Measurements from ENCODE around the gene HMGN4.

Gene HMGN4

DNA sequence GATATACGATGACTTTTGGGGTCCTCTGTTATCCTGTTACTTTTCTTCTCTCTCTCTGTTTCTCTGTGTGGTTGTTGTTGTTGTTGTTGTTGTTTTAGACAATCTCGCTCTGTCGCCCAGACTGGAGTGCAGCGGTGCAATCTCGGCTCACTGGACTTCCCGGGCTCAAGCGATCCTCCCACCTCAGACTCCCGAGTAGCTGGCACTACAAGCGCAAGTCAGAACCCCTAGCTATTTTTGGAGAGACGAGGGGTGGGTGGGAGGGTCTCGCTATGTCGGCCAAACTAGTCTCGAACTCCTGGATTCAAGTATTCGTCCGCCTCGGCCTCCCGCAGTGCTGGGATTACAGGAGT lies 39.5 kb downstream of the HMGN4 start:
- no peak for DNase-seq (ENCODE audit: low read depth in 3 of 3)

DNA sequence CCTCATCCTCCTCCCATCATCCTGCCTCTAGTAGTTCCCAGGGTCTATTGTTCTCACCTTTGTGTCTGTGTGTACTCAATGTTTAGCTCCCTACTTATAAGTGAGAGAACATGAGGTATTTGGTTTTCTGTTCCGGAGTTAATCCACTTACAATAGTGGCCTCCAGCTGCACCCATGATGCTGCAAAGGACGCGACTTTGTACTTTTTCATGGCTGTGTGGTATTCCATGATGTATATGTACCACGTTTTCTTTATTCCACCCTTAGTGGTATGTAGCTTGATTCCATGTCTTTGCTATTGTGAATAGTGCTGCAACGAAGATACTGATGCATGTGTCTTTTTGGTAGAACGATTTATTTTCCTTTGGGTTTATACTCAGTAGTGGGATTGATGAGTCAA lies 40.1 kb downstream of the HMGN4 start:
- DNase-seq (ENCODE audit: low read depth in 3 of 3) = no peak

DNA sequence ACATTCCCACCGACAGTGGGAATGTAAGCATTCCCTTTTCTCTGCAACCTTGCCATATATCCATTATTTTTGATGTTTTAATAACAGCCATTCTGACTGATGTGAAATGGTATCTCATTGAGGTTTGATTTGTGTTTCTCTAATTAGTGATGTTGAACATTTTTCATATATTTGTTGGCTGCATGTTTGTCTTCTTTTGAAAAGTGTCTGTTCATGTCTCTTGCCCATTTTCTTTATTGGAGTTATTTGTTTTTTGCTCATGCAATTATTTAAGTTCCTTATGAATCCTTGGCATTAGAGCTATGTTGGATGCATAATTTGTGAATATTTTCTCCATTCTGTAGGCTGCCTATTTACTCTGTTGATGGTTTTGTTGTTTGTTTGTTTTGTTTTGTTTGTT lies 40.6 kb downstream of the HMGN4 start:
- DNase-seq (ENCODE audit: low read depth in 3 of 3) = no peak

DNA sequence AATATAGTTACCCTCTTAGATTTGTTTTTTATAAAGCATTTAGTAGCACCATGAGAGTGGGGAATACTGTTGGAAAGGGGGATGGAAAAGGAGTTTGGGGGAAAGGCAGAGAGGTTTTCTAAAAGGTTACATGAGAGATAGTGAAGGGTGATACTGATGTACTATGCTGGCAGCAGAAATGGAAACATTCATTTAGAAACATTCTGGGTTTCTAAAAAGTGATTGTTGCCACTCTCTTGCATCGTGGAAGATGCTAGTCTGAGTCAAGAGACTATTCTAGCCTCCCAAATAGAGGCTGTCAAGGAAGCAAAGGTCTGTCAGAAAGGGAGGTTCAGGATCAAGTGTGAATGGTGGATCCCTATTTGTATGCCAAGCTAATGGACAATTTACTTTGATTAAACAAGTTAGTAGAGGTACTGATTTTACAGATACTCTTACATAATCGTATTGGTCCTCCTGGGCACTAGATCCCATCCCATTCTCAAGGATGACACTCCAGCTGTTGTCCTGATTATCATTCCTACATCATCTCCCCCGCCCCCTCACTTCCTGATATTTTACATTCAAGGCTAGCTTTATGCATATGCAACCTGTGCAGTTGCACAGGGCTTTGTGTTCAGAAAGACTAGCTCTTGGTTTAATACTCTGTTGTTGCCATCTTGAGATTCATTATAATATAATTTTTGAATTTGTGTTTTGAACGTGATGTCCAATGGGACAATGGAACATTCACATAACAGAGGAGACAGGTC lies 43.2 kb downstream of the HMGN4 start:
- no peak for DNase-seq (ENCODE audit: low read depth in 3 of 3)

DNA sequence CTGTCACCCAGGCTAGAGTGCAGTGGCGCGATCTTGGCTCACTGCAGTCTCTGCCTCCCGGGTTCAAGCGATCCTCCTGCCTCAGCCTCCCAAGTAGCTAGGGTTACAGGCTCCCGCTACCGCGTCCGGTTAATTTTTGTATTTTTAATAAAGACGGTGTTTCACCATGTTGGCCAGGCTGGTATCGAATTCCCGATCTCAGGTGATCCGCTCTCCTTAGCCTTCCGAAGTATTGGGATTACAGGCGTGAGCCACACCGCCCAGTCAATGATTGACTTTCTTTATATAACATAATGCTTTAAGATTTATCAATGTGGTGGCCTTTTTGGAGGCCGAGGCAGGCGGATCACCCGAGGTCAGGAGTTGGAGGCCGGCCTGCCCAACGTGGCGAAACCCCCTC lies 50.8 kb downstream of the HMGN4 start:
- DNase-seq (ENCODE audit: low read depth in 3 of 3) = no peak

DNA sequence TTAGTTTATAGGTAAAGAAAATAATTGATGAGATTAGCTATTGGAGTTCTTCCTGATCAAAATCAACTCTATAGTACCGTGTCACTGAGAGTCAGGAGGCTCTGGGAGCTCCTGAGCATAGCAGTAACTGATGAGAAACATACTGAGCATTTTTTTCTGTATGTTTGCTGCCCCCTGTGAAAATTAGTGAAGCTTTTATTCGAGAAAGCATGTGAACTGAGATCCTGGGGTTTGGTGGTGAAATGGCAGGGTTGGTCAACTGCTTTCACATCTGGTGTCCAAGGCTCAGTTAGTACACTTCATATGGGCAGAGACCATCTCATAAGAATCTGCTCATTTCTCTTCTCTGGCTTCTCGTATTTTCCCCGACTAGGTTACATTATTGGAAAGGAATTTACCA lies 54.5 kb downstream of the HMGN4 start:
- DNase-seq (ENCODE audit: low read depth in 3 of 3) = no peak

DNA sequence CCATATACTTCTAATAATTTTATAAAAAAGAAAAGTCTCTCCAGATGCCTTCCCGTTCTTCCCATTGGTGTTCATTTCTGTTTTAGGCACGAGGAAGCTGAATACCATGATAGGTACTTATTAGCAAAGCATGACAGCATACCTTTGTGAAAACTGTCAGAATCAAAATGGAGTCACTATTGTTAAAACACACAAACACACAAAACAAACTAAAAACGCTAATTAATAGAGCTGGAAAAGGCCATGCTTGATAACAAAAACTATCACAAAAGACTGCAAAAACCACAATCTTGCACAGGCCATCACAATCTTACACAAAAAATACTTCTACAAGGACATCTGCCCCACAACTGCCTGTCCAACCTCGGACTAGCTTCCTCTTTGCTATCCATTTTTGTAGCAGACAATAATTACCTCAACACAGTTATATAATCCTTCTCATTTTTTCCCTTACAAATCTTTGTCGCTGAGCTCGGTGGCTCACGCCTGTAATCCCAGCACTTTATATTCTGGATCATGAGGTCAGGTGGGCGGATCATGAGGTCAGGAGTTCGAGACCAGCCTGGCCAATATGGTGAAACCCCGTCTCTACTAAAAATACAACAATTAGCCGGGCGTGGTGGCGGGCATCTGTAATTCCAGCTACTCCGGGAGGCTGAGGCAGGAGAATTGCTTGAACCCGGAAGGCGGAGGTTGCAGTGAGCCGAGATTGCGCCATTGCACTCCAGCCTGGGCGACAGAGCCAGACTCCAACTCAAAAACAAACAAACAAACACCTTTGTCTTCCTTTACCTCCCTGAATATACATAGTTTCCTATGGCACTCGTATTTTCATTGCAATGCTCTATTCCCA lies 55.3 kb downstream of the HMGN4 start:
- no peak for DNase-seq (ENCODE audit: low read depth in 3 of 3)

DNA sequence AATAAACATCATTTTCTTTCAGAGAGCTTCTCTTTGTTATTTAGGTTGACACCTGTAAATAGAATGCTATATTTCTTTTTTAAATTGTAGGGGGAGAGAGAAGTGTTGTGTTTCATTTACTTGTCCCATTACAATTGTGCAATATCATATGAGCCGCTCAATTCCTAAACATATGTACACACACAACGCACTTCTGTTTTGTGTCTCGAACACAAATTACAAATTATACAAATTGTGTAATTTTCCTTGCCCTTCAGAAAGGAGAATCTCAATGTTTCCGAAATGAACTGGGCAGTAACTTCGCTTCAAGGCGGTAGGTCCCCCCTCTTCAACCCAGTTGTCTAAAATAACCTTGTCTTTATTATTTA lies 55.9 kb downstream of the HMGN4 start:
- DNase-seq (ENCODE audit: low read depth in 3 of 3) = no peak

DNA sequence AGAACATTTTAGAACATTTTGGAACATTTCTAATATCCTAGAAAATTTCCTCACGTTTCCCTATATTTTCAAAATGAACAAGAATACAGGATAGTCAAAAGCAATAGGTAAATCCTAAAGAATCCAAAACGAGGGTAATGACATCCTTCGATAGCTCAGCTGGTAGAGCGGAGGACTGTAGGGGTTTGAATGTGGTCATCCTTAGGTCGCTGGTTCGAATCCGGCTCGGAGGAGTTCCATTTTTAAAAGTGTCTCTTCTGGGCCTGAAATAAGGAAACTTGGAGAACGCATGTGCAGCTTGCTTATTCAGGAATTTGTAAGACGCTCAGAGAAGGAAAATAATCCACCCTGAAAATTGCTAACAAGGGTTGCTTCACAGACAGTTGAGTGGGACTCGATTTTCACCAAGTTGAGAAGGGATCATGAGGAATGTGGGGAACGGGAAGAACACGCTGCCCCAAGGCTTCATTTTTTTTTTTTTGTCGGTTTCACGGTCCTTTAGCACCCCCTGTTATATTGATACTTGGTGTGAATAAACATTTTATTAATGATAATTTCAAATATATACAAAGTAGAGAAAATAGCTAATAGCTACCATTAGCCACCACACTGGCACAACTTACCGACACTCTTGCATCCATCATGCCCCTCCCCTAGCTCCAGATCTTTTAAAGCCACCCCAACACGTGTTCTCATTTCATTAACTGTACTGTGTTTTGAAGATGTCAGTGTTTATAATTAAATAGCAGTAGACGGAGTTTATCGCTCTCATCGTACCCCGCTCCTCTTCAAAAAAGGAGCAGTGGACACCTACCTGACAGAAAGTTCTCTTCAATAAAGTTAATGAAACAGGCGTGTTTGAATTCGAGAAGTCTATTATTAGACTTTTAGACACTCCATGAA lies 56.8 kb downstream of the HMGN4 start:
- DNase-seq (ENCODE audit: low read depth in 3 of 3) = peak; percentile 34 to 46 (median 43)

DNA sequence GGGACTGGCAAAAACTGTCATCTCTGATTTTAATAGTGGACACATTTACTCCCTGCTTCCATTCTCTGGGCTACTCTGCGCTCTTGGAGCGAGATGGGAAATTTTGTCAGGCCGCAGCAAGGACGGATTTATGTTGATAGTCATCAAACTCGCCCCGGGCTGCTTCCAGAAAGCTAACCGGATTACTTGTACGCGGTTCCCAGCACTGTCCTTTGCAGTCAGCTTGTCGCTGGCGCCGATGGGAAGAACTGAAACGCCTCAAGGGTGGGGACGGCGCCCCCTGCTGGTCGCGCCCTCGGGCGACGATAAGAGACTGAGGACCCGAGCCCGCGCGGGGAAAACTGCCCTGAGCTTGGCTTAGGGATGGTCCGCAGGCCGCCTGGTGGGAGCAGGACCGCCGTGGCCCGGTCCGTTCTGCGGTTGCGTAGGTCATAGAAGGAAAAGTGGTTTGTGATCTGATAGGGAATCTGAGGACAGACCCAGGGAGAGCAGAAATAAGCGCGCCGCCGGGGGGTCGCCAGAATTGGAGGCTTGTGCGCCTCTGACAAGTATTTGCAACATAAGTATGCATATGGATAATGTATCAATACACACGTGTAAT lies 57.6 kb downstream of the HMGN4 start:
- peak; percentile 75 to 85 (median 83) for DNase-seq (ENCODE audit: low read depth in 3 of 3)
